OCI-LY1 (cell line): ENCODE measurements around the gene RBP3.

ENCODE experiments used
- CTCF ChIP-seq: fragments of 200-600 bp; sonication (generic), shearing (Covaris generic); IDR thresholded peaks from 2 replicates; pipeline ENCODE4 v1.5.1; 2017; ENCODE audit warnings: mild to moderate bottlenecking, antibody characterized with exemption, low read length, moderate library complexity, mixed read lengths
- EZH2 ChIP-seq: fragments of 200-600 bp; sonication (generic), shearing (Covaris generic); IDR thresholded peaks from 2 replicates; pipeline ENCODE4 v1.8.0; 2017; ENCODE audit warnings: borderline replicate concordance, mixed run types, mild to moderate bottlenecking, antibody characterized with exemption, low read length, moderate library complexity, mixed read lengths

GRCh38 chr10:47360419-47361040 lies 12.4 kb downstream of the RBP3 start:
- TF ChIP-seq CTCF (no peak), EZH2 (no peak)
